ENCODE results near the gene CNTNAP2. TPM values are rescaled to one million over a fixed set of nuclear protein-coding genes. Genes with fewer than 3 reads are reported as not detected.

Gene CNTNAP2
- total RNA-seq, 2 experiments from 2014 or later: not detected

DNA sequence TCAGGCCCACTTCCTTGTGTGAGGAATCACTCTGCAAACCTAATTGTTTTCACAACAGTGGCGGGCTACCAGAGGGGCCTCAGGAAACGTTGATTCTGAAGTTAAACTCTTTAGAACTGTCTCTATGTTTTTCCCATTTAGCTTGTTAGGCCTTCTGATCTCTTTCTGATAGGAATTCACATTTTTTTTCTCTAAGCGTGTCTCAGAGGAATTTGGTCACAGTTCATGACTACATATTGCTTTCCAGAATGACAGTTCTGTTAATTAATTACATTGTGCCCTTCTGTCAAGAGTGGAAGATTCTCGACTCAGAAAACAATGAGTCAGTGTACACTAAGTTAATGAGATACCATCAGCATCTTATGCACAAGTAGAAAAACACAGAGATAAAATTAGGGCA is 2004.8 kb downstream of the CNTNAP2 start:
- TF ChIP-seq, protein P1, sequence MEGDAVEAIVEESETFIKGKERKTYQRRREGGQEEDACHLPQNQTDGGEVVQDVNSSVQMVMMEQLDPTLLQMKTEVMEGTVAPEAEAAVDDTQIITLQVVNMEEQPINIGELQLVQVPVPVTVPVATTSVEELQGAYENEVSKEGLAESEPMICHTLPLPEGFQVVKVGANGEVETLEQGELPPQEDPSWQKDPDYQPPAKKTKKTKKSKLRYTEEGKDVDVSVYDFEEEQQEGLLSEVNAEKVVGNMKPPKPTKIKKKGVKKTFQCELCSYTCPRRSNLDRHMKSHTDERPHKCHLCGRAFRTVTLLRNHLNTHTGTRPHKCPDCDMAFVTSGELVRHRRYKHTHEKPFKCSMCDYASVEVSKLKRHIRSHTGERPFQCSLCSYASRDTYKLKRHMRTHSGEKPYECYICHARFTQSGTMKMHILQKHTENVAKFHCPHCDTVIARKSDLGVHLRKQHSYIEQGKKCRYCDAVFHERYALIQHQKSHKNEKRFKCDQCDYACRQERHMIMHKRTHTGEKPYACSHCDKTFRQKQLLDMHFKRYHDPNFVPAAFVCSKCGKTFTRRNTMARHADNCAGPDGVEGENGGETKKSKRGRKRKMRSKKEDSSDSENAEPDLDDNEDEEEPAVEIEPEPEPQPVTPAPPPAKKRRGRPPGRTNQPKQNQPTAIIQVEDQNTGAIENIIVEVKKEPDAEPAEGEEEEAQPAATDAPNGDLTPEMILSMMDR (IDR thresholded peaks at IDR 0.05): no peak
- no peaks in the 10 kb centered on the region for H3K27me3 ChIP-seq (ENCODE audit: control insufficient read depth in 1 of 2, insufficient read depth in 2 of 2, low read length in 2 of 2)
- peaks cover 3% of the 10 kb centered on the region for H3K9me3 Mint-ChIP-seq
- H3K36me3 Mint-ChIP-seq (ENCODE audit: low read depth): no peaks in the 10 kb centered on the region
- peaks cover 4% of the 10 kb centered on the region for H3K27me3 Mint-ChIP-seq
- H3K4me3 Mint-ChIP-seq: no peak overlapping the region
- H3K4me3 ChIP-seq (ENCODE audit: low read length): no peak overlapping the region
- ATAC-seq (ENCODE audit: poor library complexity) (no peak), DNase-seq (no peak)
- no peaks in the 10 kb centered on the region for H3K36me3 ChIP-seq (ENCODE audit: insufficient read depth, low read length)
- no peak overlapping the region for H3K27ac Mint-ChIP-seq
- peaks cover 0 to 6% of the 10 kb centered on the region in 2 experiments for H3K9me3 ChIP-seq (ENCODE audit: control insufficient read depth in 1 of 2, insufficient read depth in 1 of 2, low read length in 2 of 2)
- H3K4me1 ChIP-seq (ENCODE audit: insufficient read depth, low read length): no peaks in the 10 kb centered on the region
- CTCF ChIA-PET: no interaction called here
- H3K27ac ChIP-seq (ENCODE audit: low read depth in 1 of 2, low read length in 2 of 2): no peak overlapping the region
- H3K4me1 Mint-ChIP-seq (ENCODE audit: low read depth): no peaks in the 10 kb centered on the region
- POLR2A ChIA-PET: no interaction called here
- intact Hi-C loops (cut with DNase I, micrococcal nuclease): no loop called here

DNA sequence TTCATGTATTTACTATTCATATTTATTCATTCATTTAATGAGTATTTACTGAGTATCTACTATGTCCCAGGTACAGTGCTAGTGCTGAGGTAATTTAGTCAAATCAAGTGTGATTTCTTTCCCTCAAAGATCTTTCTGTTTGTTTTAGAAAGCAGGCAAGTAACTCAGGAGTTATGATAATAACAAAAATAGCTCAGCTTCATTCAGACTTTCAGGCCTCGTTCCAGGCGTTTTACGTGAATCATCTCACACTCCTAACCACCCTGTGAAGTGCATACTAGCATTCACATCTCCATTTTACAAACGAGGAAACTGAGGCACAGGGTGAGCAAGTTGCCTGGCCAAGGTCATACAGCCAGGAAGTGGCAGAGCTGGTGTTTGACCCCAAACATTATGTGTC is 2005.2 kb downstream of the CNTNAP2 start:
- TF ChIP-seq, protein P1 (IDR thresholded peaks at IDR 0.05): no peak
- CTCF ChIA-PET: no interaction called here
- Histone ChIP-seq H3K4me1 (ENCODE audit: insufficient read depth, low read length) (no peaks in the 10 kb centered on the region), H3K27me3 (ENCODE audit: control insufficient read depth in 1 of 2, insufficient read depth in 2 of 2, low read length in 2 of 2) (no peaks in the 10 kb centered on the region), H3K4me3 (ENCODE audit: low read length) (no peak overlapping the region), H3K9me3 (ENCODE audit: control insufficient read depth in 1 of 2, insufficient read depth in 1 of 2, low read length in 2 of 2) (peaks cover 0 to 6% of the 10 kb centered on the region in 2 experiments), H3K27ac (ENCODE audit: low read depth in 1 of 2, low read length in 2 of 2) (no peak overlapping the region), H3K36me3 (ENCODE audit: insufficient read depth, low read length) (no peaks in the 10 kb centered on the region)
- no peak for DNase-seq
- Mint-ChIP-seq H3K27ac (no peak overlapping the region), H3K27me3 (peaks cover 4% of the 10 kb centered on the region), H3K4me1 (ENCODE audit: low read depth) (no peaks in the 10 kb centered on the region), H3K9me3 (peaks cover 3% of the 10 kb centered on the region), H3K36me3 (ENCODE audit: low read depth) (no peaks in the 10 kb centered on the region), H3K4me3 (no peak overlapping the region)
- ATAC-seq (ENCODE audit: poor library complexity): no peak
- POLR2A ChIA-PET: no interaction called here
- intact Hi-C loops (cut with DNase I, micrococcal nuclease): no loop called here

DNA sequence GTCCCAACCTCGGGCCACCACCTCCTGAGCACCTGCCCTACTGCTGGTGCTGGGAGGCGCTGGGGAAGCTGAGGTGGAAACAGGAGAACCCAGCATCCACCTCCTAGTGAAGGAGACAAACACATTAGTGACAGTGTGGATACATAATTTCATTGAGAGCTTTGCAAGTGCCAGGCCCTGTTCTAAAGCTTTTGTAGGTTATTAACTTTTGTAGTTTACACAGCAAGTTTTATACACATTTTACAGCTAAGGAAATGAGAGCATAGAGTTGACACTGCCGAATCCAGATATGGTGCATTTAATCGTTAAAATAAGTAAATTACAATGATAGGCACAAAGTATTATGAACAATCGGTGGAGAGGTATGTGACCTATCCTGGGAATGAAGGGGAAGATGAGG is 2007.9 kb downstream of the CNTNAP2 start:
- no peaks in the 10 kb centered on the region for H3K9me3 ChIP-seq (ENCODE audit: control insufficient read depth in 1 of 2, insufficient read depth in 1 of 2, low read length in 2 of 2)
- H3K27ac ChIP-seq (ENCODE audit: low read depth in 1 of 2, low read length in 2 of 2): no peak overlapping the region
- Mint-ChIP-seq H3K9me3 (peaks cover 3% of the 10 kb centered on the region), H3K27me3 (no peaks in the 10 kb centered on the region), H3K4me1 (ENCODE audit: low read depth) (no peaks in the 10 kb centered on the region), H3K4me3 (no peak overlapping the region), H3K36me3 (ENCODE audit: low read depth) (no peaks in the 10 kb centered on the region), H3K27ac (no peak overlapping the region)
- TF ChIP-seq, protein P1 (IDR thresholded peaks at IDR 0.05): no peak
- intact Hi-C loops (cut with DNase I, micrococcal nuclease): no loop called here
- H3K4me3 ChIP-seq (ENCODE audit: low read length): no peak overlapping the region
- DNase-seq: no peak
- no peaks in the 10 kb centered on the region for H3K27me3 ChIP-seq (ENCODE audit: control insufficient read depth in 1 of 2, insufficient read depth in 2 of 2, low read length in 2 of 2)
- ChIA-PET POLR2A (no interaction called here), CTCF (no interaction called here)
- H3K4me1 ChIP-seq (ENCODE audit: insufficient read depth, low read length): no peaks in the 10 kb centered on the region
- ATAC-seq (ENCODE audit: poor library complexity): no peak
- no peaks in the 10 kb centered on the region for H3K36me3 ChIP-seq (ENCODE audit: insufficient read depth, low read length)

Measured in CD4-positive, alpha-beta T cell (primary cell).